ENCODE measurements around the gene VIL1.

DNA sequence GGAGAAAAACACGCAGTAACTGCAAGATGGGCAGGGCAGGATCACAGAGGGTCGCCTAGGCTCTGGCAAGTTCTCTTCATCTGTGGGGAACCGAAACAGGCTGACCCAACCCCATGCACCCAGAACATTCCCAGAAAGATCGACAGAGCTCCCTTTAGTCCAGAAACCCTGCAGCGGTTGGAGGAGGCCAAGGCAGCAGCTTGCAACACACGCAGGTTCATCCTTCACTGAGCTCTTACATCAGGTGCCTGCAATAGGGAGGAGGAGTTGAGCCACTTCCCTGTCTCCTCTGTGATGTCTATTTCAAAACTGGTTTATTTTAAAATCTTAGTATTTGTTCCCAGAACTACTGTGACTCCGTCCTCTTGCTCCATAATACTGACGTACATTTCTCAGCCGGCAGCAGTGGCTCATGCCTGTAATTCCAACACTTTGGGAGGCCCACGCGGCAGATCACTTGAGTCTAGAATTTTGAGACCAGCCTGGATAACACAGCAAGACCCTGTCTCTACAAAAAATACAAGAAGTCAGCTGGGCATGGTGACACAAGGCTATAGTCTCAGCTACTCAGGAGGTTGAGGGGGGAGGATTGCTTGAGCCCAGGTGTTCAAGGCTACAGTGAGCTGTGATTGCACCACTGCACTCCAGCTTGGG lies 48.4 kb upstream of the VIL1 start:
- TF ChIP-seq, protein P1, sequence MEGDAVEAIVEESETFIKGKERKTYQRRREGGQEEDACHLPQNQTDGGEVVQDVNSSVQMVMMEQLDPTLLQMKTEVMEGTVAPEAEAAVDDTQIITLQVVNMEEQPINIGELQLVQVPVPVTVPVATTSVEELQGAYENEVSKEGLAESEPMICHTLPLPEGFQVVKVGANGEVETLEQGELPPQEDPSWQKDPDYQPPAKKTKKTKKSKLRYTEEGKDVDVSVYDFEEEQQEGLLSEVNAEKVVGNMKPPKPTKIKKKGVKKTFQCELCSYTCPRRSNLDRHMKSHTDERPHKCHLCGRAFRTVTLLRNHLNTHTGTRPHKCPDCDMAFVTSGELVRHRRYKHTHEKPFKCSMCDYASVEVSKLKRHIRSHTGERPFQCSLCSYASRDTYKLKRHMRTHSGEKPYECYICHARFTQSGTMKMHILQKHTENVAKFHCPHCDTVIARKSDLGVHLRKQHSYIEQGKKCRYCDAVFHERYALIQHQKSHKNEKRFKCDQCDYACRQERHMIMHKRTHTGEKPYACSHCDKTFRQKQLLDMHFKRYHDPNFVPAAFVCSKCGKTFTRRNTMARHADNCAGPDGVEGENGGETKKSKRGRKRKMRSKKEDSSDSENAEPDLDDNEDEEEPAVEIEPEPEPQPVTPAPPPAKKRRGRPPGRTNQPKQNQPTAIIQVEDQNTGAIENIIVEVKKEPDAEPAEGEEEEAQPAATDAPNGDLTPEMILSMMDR (IDR thresholded peaks at IDR 0.05): no peak
- peak; percentile 3 to 17 for TF ChIP-seq POLR2A (IDR thresholded peaks at IDR 0.05)

All from adrenal gland (tissue), 5 donors.